ENCODE measurements around the gene SLC2A9.

DNA sequence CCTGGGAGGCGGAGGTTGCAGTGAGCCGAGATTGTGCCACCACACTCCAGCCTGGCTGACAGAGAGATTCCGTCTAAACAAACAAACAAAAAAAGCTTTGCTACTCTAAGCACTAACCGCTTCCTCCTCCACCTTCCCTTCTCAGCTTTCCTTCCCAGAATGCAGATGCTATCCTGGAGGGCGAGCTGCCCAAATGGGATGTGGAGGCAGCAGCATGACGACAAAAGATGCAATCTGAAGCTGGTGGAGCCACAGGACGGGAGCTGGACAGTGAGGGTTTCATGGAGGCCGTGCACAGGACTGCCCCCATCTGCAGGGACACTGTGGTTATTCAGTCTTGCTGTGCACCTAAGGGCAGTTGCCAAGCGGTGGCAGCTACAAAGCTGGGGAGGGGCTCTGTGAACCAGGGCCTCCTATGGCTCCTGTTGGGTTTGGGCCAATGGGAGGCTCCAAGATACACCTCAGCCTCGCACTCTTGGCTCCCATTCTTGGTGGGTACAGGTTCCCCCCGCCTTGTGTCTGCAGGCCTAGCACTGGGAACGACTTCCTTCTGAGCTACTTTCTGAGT lies 47.9 kb upstream of the SLC2A9 start:
- TF ChIP-seq, protein P1, sequence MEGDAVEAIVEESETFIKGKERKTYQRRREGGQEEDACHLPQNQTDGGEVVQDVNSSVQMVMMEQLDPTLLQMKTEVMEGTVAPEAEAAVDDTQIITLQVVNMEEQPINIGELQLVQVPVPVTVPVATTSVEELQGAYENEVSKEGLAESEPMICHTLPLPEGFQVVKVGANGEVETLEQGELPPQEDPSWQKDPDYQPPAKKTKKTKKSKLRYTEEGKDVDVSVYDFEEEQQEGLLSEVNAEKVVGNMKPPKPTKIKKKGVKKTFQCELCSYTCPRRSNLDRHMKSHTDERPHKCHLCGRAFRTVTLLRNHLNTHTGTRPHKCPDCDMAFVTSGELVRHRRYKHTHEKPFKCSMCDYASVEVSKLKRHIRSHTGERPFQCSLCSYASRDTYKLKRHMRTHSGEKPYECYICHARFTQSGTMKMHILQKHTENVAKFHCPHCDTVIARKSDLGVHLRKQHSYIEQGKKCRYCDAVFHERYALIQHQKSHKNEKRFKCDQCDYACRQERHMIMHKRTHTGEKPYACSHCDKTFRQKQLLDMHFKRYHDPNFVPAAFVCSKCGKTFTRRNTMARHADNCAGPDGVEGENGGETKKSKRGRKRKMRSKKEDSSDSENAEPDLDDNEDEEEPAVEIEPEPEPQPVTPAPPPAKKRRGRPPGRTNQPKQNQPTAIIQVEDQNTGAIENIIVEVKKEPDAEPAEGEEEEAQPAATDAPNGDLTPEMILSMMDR (IDR thresholded peaks at IDR 0.05 in 4 of 5, conservative IDR thresholded peaks at IDR 0.05 in 1 of 5) = no peak
- no peak for TF ChIP-seq POLR2A (IDR thresholded peaks at IDR 0.05)

All from gastrocnemius medialis (tissue), 4 donors.